ENCODE data around the gene DTNA.

The DTNA gene

GRCh38 chr18:34794348-34794747 is 84.2 kb downstream of the DTNA start:
- Histone ChIP-seq H2BK120ac (ENCODE audit: low read depth, low read length) (no peak overlapping the region), H3K9me3 (ENCODE audit: control insufficient read depth, low read length) (no peaks in the 10 kb centered on the region), H3K18ac (ENCODE audit: low read depth in 1 of 2, low read length in 2 of 2) (no peak overlapping the region), H3K14ac (ENCODE audit: low read length in 2 of 2) (no peak overlapping the region), H2AK5ac (ENCODE audit: low read length, severe bottlenecking) (no peak overlapping the region), H3K4me2 (ENCODE audit: low read length, poor library complexity, severe bottlenecking) (no peak overlapping the region), H3K9ac (ENCODE audit: low read length) (no peak overlapping the region), H3K79me1 (replicated peaks; ENCODE audit: low read length, poor library complexity, severe bottlenecking) (no peaks in the 10 kb centered on the region), H3K23ac (ENCODE audit: low read length in 2 of 2) (no peak overlapping the region), H2AFZ (ENCODE audit: low read depth, low read length) (no peak overlapping the region), H3K4ac (ENCODE audit: low read depth in 1 of 2, low read length in 2 of 2) (no peak overlapping the region), H3K27me3 (ENCODE audit: control insufficient read depth in 1 of 2, insufficient read depth in 1 of 2, low read length in 2 of 2) (no peaks in the 10 kb centered on the region), H3K4me1 (ENCODE audit: control insufficient read depth, insufficient read depth, low read depth, low read length) (peaks cover 3% of the 10 kb centered on the region), H2BK5ac (ENCODE audit: low read depth, low read length, poor library complexity, severe bottlenecking) (no peak overlapping the region), H2BK15ac (ENCODE audit: low read depth, poor library complexity, severe bottlenecking) (no peak overlapping the region), H3K27ac (ENCODE audit: low read length, poor library complexity, severe bottlenecking) (no peak overlapping the region), H3K36me3 (ENCODE audit: control insufficient read depth in 1 of 2, insufficient read depth in 2 of 2, low read depth in 1 of 2, low read length in 2 of 2) (peaks cover 0 to 67% of the 10 kb centered on the region in 2 experiments), H4K8ac (ENCODE audit: low read length) (no peak overlapping the region), H4K91ac (ENCODE audit: low read length) (no peak overlapping the region), H3K4me3 (ENCODE audit: insufficient read depth in 1 of 2, low read depth in 1 of 2, low read length in 2 of 2) (no peak overlapping the region), H2BK12ac (ENCODE audit: low read length in 2 of 2) (no peak overlapping the region)
- WGBS, result 70% methylated on average over 3 of the region's 3 CpGs
- DNase-seq, result no peak

DNA sequence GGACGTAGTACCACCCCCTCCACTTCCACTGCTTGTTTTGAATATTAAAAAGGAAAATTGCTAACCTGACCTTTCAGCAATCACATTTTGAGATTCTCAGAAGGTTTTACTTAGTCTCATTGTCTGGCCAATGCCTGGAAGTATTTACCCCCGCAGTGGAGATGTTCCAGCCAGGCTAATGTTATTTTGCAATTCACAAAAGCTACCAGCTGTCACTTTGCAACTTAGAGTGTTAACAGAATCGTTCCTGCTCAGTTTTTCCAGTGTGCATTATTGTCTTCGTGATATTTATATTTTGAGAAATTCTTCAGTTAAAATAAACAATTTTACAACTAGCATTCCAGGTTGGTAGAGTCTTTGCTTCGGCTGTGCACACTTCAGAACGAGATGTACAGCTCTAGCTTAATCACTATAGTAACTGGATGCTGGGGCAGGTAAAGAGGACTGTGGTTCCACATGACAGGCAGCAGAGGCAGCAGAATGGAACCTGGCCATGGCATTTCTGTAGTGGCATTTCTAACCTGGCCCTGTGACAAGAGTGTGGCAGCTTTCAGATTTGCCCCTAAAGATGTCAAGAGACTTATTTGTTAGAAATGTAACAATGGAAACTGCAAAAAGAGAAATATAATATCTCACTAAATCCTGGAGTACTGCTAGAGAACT is 85.1 kb downstream of the DTNA start:
- no peak overlapping the region for H2AFZ ChIP-seq (ENCODE audit: low read depth, low read length)
- no peak overlapping the region for H2BK15ac ChIP-seq (ENCODE audit: low read depth, poor library complexity, severe bottlenecking)
- H2BK120ac ChIP-seq (ENCODE audit: low read depth, low read length), result no peak overlapping the region
- DNase-seq, result no peak
- peaks cover 3% of the 10 kb centered on the region for H3K4me1 ChIP-seq (ENCODE audit: control insufficient read depth, insufficient read depth, low read depth, low read length)
- H3K4me2 ChIP-seq (ENCODE audit: low read length, poor library complexity, severe bottlenecking), result no peak overlapping the region
- H3K9me3 ChIP-seq (ENCODE audit: control insufficient read depth, low read length), result no peaks in the 10 kb centered on the region
- no peak overlapping the region for H3K9ac ChIP-seq (ENCODE audit: low read length)
- H3K23ac ChIP-seq (ENCODE audit: low read length in 2 of 2), result no peak overlapping the region
- no peak overlapping the region for H2BK12ac ChIP-seq (ENCODE audit: low read length in 2 of 2)
- no peak overlapping the region for H4K8ac ChIP-seq (ENCODE audit: low read length)
- H3K18ac ChIP-seq (ENCODE audit: low read depth in 1 of 2, low read length in 2 of 2), result no peak overlapping the region
- 70% methylated on average over 4 of the region's 6 CpGs for WGBS
- H3K36me3 ChIP-seq (ENCODE audit: control insufficient read depth in 1 of 2, insufficient read depth in 2 of 2, low read depth in 1 of 2, low read length in 2 of 2), result peaks cover 0 to 70% of the 10 kb centered on the region in 2 experiments
- no peak overlapping the region for H3K4me3 ChIP-seq (ENCODE audit: insufficient read depth in 1 of 2, low read depth in 1 of 2, low read length in 2 of 2)
- H3K27me3 ChIP-seq (ENCODE audit: control insufficient read depth in 1 of 2, insufficient read depth in 1 of 2, low read length in 2 of 2), result no peaks in the 10 kb centered on the region
- H3K4ac ChIP-seq (ENCODE audit: low read depth in 1 of 2, low read length in 2 of 2), result no peak overlapping the region
- no peak overlapping the region for H3K27ac ChIP-seq (ENCODE audit: low read length, poor library complexity, severe bottlenecking)
- H3K14ac ChIP-seq (ENCODE audit: low read length in 2 of 2), result no peak overlapping the region
- H3K79me1 ChIP-seq (replicated peaks; ENCODE audit: low read length, poor library complexity, severe bottlenecking), result no peaks in the 10 kb centered on the region
- no peak overlapping the region for H2BK5ac ChIP-seq (ENCODE audit: low read depth, low read length, poor library complexity, severe bottlenecking)
- no peak overlapping the region for H4K91ac ChIP-seq (ENCODE audit: low read length)
- no peak overlapping the region for H2AK5ac ChIP-seq (ENCODE audit: low read length, severe bottlenecking)

DNA sequence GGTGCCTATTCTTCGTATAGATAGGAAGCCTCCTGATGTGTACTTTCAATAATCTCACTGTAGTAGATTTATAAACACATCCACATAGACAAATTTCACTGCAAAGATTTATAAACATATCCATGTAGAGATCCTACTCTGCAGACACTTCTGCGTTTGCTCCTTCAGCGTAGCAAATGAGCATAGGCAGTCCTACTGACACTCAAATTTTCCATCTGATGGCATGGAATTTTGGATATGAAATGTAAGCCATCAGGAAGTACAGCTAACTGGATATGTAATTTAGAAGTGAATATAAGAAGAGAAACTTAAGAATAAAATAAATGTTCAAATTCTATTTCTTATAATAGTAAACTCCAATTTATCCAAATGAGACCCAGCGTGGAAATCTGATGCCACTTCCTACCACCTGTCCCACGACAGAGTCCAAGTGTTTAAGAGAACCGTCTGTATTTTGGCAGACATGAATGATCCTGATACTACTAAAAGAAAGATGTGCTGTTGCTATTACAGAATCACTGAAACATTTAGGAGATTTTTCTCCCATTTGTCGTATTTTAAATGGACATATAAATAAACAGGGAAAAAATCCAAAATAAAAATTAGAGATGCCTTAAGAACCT is 86.0 kb downstream of the DTNA start:
- no peak overlapping the region for H4K8ac ChIP-seq (ENCODE audit: low read length)
- H2AK5ac ChIP-seq (ENCODE audit: low read length, severe bottlenecking), result no peak overlapping the region
- no peak overlapping the region for H3K4me2 ChIP-seq (ENCODE audit: low read length, poor library complexity, severe bottlenecking)
- no peak for DNase-seq
- no peak overlapping the region for H3K4ac ChIP-seq (ENCODE audit: low read depth in 1 of 2, low read length in 2 of 2)
- H2BK120ac ChIP-seq (ENCODE audit: low read depth, low read length), result no peak overlapping the region
- WGBS, result 82% methylated on average over 5 of the region's 7 CpGs
- no peaks in the 10 kb centered on the region for H3K27me3 ChIP-seq (ENCODE audit: control insufficient read depth in 1 of 2, insufficient read depth in 1 of 2, low read length in 2 of 2)
- peaks cover 0 to 70% of the 10 kb centered on the region in 2 experiments for H3K36me3 ChIP-seq (ENCODE audit: control insufficient read depth in 1 of 2, insufficient read depth in 2 of 2, low read depth in 1 of 2, low read length in 2 of 2)
- H3K18ac ChIP-seq (ENCODE audit: low read depth in 1 of 2, low read length in 2 of 2), result no peak overlapping the region
- no peak overlapping the region for H3K14ac ChIP-seq (ENCODE audit: low read length in 2 of 2)
- no peak overlapping the region for H2AFZ ChIP-seq (ENCODE audit: low read depth, low read length)
- no peak overlapping the region for H2BK5ac ChIP-seq (ENCODE audit: low read depth, low read length, poor library complexity, severe bottlenecking)
- peaks cover 3% of the 10 kb centered on the region for H3K4me1 ChIP-seq (ENCODE audit: control insufficient read depth, insufficient read depth, low read depth, low read length)
- H3K27ac ChIP-seq (ENCODE audit: low read length, poor library complexity, severe bottlenecking), result no peak overlapping the region
- no peak overlapping the region for H3K23ac ChIP-seq (ENCODE audit: low read length in 2 of 2)
- H4K91ac ChIP-seq (ENCODE audit: low read length), result no peak overlapping the region
- no peak overlapping the region for H3K9ac ChIP-seq (ENCODE audit: low read length)
- H2BK15ac ChIP-seq (ENCODE audit: low read depth, poor library complexity, severe bottlenecking), result no peak overlapping the region
- no peaks in the 10 kb centered on the region for H3K79me1 ChIP-seq (replicated peaks; ENCODE audit: low read length, poor library complexity, severe bottlenecking)
- H2BK12ac ChIP-seq (ENCODE audit: low read length in 2 of 2), result no peak overlapping the region
- no peaks in the 10 kb centered on the region for H3K9me3 ChIP-seq (ENCODE audit: control insufficient read depth, low read length)
- H3K4me3 ChIP-seq (ENCODE audit: insufficient read depth in 1 of 2, low read depth in 1 of 2, low read length in 2 of 2), result no peak overlapping the region

GRCh38 chr18:34799291-34799690 is 89.2 kb downstream of the DTNA start:
- H4K8ac ChIP-seq (ENCODE audit: low read length), result no peak overlapping the region
- no peak overlapping the region for H3K14ac ChIP-seq (ENCODE audit: low read length in 2 of 2)
- H3K23ac ChIP-seq (ENCODE audit: low read length in 2 of 2), result no peak overlapping the region
- H2AFZ ChIP-seq (ENCODE audit: low read depth, low read length), result no peak overlapping the region
- no peak overlapping the region for H2BK15ac ChIP-seq (ENCODE audit: low read depth, poor library complexity, severe bottlenecking)
- no peak overlapping the region for H2BK12ac ChIP-seq (ENCODE audit: low read length in 2 of 2)
- H3K36me3 ChIP-seq (ENCODE audit: control insufficient read depth in 1 of 2, insufficient read depth in 2 of 2, low read depth in 1 of 2, low read length in 2 of 2), result peaks cover 0 to 50% of the 10 kb centered on the region in 2 experiments
- no peaks in the 10 kb centered on the region for H3K79me1 ChIP-seq (replicated peaks; ENCODE audit: low read length, poor library complexity, severe bottlenecking)
- WGBS, result no CpG with 5 or more reads among the region's 4 CpGs
- H3K18ac ChIP-seq (ENCODE audit: low read depth in 1 of 2, low read length in 2 of 2), result no peak overlapping the region
- no peak for DNase-seq
- H2BK5ac ChIP-seq (ENCODE audit: low read depth, low read length, poor library complexity, severe bottlenecking), result no peak overlapping the region
- H2AK5ac ChIP-seq (ENCODE audit: low read length, severe bottlenecking), result no peak overlapping the region
- no peak overlapping the region for H3K27ac ChIP-seq (ENCODE audit: low read length, poor library complexity, severe bottlenecking)
- H3K4ac ChIP-seq (ENCODE audit: low read depth in 1 of 2, low read length in 2 of 2), result no peak overlapping the region
- H3K27me3 ChIP-seq (ENCODE audit: control insufficient read depth in 1 of 2, insufficient read depth in 1 of 2, low read length in 2 of 2), result no peaks in the 10 kb centered on the region
- H3K4me2 ChIP-seq (ENCODE audit: low read length, poor library complexity, severe bottlenecking), result no peak overlapping the region
- H4K91ac ChIP-seq (ENCODE audit: low read length), result no peak overlapping the region
- no peaks in the 10 kb centered on the region for H3K4me1 ChIP-seq (ENCODE audit: control insufficient read depth, insufficient read depth, low read depth, low read length)
- no peak overlapping the region for H3K4me3 ChIP-seq (ENCODE audit: insufficient read depth in 1 of 2, low read depth in 1 of 2, low read length in 2 of 2)
- H3K9me3 ChIP-seq (ENCODE audit: control insufficient read depth, low read length), result no peaks in the 10 kb centered on the region
- H2BK120ac ChIP-seq (ENCODE audit: low read depth, low read length), result no peak overlapping the region
- no peak overlapping the region for H3K9ac ChIP-seq (ENCODE audit: low read length)
